H1 (cell line): ENCODE data around the gene UNC119. TPM values are rescaled to one million over a fixed set of nuclear protein-coding genes. Genes with fewer than 3 reads are reported as not detected.

ENCODE experiments used
- BCL11A ChIP-seq, 2 experiments: IDR thresholded peaks; one replicate each; pipeline ENCODE4 v1.6.1; 2011; ENCODE audit warnings: low read depth in 2 of 2, low read length in 2 of 2, mild to moderate bottlenecking in 2 of 2
- CTBP2 ChIP-seq: IDR thresholded peaks from 2 replicates; pipeline ENCODE4 v1.7.0; 2011; ENCODE audit warnings: borderline replicate concordance, mild to moderate bottlenecking, moderate library complexity, mixed read lengths, low read length; ENCODE audit not compliant: insufficient read depth, insufficient read length
- EGR1 ChIP-seq: IDR thresholded peaks from 2 replicates; pipeline ENCODE4 v1.6.1; 2011; ENCODE audit warnings: low read depth, low read length, borderline replicate concordance
- FOSL1 ChIP-seq: IDR thresholded peaks from 2 replicates; pipeline ENCODE4 v1.6.1; 2011; ENCODE audit warnings: mild to moderate bottlenecking, low read depth, low read length, moderate library complexity; ENCODE audit not compliant: insufficient read depth
- JUN ChIP-seq: IDR thresholded peaks from 2 replicates; pipeline ENCODE4 v1.6.1; 2011; ENCODE audit warnings: low read depth, mild to moderate bottlenecking, improper control_type of control experiment, low read length
- KDM1A ChIP-seq: fragments of 200-600, 300-600 bp; sonication (generic); IDR thresholded peaks from 2 replicates; pipeline ENCODE4 v1.7.1; 2016; ENCODE audit warnings: mild to moderate bottlenecking, low read length, borderline replicate concordance
- PHF8 ChIP-seq: fragments of 200-600 bp; sonication (generic); conservative IDR thresholded peaks from 2 replicates; pipeline ENCODE4 v1.7.1; 2012; ENCODE audit warnings: low read depth, mild to moderate bottlenecking, inconsistent platforms, low read length, moderate library complexity
- RBBP5 ChIP-seq: IDR thresholded peaks from 2 replicates; pipeline ENCODE4 v1.7.1; 2012; ENCODE audit warnings: low read depth, mild to moderate bottlenecking, inconsistent platforms, low read length, moderate library complexity, borderline replicate concordance
- RFX5 ChIP-seq: IDR thresholded peaks from 2 replicates; pipeline ENCODE4 v1.6.1; 2011; ENCODE audit warnings: low read depth, low read length, improper control_type of control experiment, borderline replicate concordance
- SAP30 ChIP-seq: fragments of 300-600 bp; sonication (generic); IDR thresholded peaks from 2 replicates; pipeline ENCODE4 v1.7.1; 2012; ENCODE audit warnings: low read length, moderate library complexity, mild to moderate bottlenecking, inconsistent platforms; ENCODE audit not compliant: insufficient read depth, insufficient replicate concordance
- SIN3A ChIP-seq, 2 experiments: IDR thresholded peaks in 1 of 2; conservative IDR thresholded peaks in 1 of 2; 2 replicates each; pipeline ENCODE4 v1.6.1; 2011 to 2012; ENCODE audit warnings: low read length in 2 of 2, improper control_type of control experiment in 1 of 2, low read depth in 1 of 2, mild to moderate bottlenecking in 1 of 2
- SP4 ChIP-seq: IDR thresholded peaks from 2 replicates; pipeline ENCODE4 v1.6.1; 2012; ENCODE audit warnings: low read length, inconsistent platforms
- TBP ChIP-seq: IDR thresholded peaks from 2 replicates; pipeline ENCODE4 v1.6.1; 2011; ENCODE audit warnings: low read depth, low read length, improper control_type of control experiment
- YY1 ChIP-seq: IDR thresholded peaks from 2 replicates; pipeline ENCODE4 v1.6.1; 2011; ENCODE audit warnings: low read depth, mild to moderate bottlenecking, low read length
- polyA plus RNA-seq, 7 experiments: library from polyadenylated mRNA; depleted of rRNA in 3 of 7; stranded (reverse) in 5 of 7; unstranded in 2 of 7; fragments of >200 nt in 5 of 7; fragments of 200-250 nt in 2 of 7; gene quantifications; 1 replicate in 5 of 7; 2 replicates in 1 of 7; 4 replicates in 1 of 7; pipeline versions ENCODE4 v1.2.1 to v1.2.3, GENCODE V29; 2011 to 2013; ENCODE audit warnings: missing spikeins in 2 of 7, mixed read lengths in 2 of 7
- total RNA-seq: library from RNA; stranded (reverse); fragmentation: NEBNext Ultra II Directional; extraction: Animal tissue kit (Norgen Biotek cat#: 25700); gene quantifications from 2 replicates; pipeline ENCODE4 v1.2.1, GENCODE V29; 2021
- TF ChIP-seq, protein P1 (sequence below): IDR thresholded peaks from 2 replicates; pipeline ENCODE4 v1.6.1; 2011; ENCODE audit warnings: low read length, improper control_type of control experiment
- TF ChIP-seq, protein P2 (sequence below), 3 experiments: IDR thresholded peaks; 1 replicate in 2 of 3; 2 replicates in 1 of 3; pipeline versions ENCODE4 v1.5.1 to v1.6.1; 2011; ENCODE audit warnings: low read length in 3 of 3, mild to moderate bottlenecking in 3 of 3, inconsistent platforms in 2 of 3, low read depth in 1 of 3, moderate library complexity in 1 of 3; ENCODE audit not compliant: insufficient read depth in 1 of 3; ENCODE audit errors: control extremely low read depth in 1 of 3

Gene UNC119
- total and polyA plus RNA-seq, 2 of the 8 experiments (the other 6 are each of a cell fraction or from before 2014, with no cell fraction given), result 43.5 to 94.4 TPM

- TF ChIP-seq FOSL1 (no peak), RBBP5 (no peak), SAP30 (no peak), KDM1A (0 out of 2 replicates have a peak, but pooled peaks have one; percentile 49), JUN (no peak), TBP (no peak), CTBP2 (peak; percentile 63), EGR1 (no peak), SIN3A (conservative IDR thresholded peaks at IDR 0.05 in 1 of 2, IDR thresholded peaks at IDR 0.05 in 1 of 2; ENCODE audit: low read depth in 1 of 2, low read length in 2 of 2) (0 out of 4 replicates have a peak, but pooled peaks of 1 of the 2 experiments have one; percentile 32), SP4 (no peak), PHF8 (no peak), BCL11A (IDR thresholded peaks at IDR 0.05; ENCODE audit: low read depth in 2 of 2, low read length in 2 of 2) (no peak), RFX5 (no peak), YY1 (peak; percentile 79)
- TF ChIP-seq, protein P1, sequence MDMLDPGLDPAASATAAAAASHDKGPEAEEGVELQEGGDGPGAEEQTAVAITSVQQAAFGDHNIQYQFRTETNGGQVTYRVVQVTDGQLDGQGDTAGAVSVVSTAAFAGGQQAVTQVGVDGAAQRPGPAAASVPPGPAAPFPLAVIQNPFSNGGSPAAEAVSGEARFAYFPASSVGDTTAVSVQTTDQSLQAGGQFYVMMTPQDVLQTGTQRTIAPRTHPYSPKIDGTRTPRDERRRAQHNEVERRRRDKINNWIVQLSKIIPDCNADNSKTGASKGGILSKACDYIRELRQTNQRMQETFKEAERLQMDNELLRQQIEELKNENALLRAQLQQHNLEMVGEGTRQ, result no peak; the same call in 1 of the 2 replicates
- TF ChIP-seq, protein P2, sequence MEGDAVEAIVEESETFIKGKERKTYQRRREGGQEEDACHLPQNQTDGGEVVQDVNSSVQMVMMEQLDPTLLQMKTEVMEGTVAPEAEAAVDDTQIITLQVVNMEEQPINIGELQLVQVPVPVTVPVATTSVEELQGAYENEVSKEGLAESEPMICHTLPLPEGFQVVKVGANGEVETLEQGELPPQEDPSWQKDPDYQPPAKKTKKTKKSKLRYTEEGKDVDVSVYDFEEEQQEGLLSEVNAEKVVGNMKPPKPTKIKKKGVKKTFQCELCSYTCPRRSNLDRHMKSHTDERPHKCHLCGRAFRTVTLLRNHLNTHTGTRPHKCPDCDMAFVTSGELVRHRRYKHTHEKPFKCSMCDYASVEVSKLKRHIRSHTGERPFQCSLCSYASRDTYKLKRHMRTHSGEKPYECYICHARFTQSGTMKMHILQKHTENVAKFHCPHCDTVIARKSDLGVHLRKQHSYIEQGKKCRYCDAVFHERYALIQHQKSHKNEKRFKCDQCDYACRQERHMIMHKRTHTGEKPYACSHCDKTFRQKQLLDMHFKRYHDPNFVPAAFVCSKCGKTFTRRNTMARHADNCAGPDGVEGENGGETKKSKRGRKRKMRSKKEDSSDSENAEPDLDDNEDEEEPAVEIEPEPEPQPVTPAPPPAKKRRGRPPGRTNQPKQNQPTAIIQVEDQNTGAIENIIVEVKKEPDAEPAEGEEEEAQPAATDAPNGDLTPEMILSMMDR (IDR thresholded peaks at IDR 0.05; ENCODE audit: control extremely low read depth in 1 of 3, insufficient read depth in 1 of 3, low read depth in 1 of 3, low read length in 3 of 3), result peak; percentile 95 to 99 (median 98)
These were observed 4.6 kb downstream of the UNC119 start (continued) for GRCh38 chr17:28547623-28548416.
